BJ (cell line): Measurements from ENCODE around the gene PMM2. TPM values are rescaled to one million over a fixed set of nuclear protein-coding genes. Genes with fewer than 3 reads are reported as not detected.

Source experiments
- CTCF ChIA-PET: fragments of 350-600 bp; formaldehyde crosslinking; extraction: SDS; loops from one replicate; lab custom pipeline; 2021; ENCODE audit warnings: antibody characterized with exemption, inconsistent platforms; lab: Yijun Ruan, JAX
- POLR2A ChIA-PET: fragments of 300-600 bp; sonication (Branson Sonifier 250); formaldehyde crosslinking; extraction: SDS; loops from one replicate; lab custom pipeline; 2021; ENCODE audit warnings: antibody characterized with exemption; lab: Charles Lee
- DNase-seq: peaks from one replicate; pipeline ENCODE4 v3.0.0-alpha.2; 2011; ENCODE audit warnings: low read depth
- H3K27me3 ChIP-seq: 2 replicates; pipeline ENCODE4 v1.6.0; 2011; ENCODE audit warnings: low read length; ENCODE audit not compliant: control insufficient read depth, insufficient read depth
- H3K36me3 ChIP-seq: 2 replicates; pipeline ENCODE4 v1.5.1; 2011; ENCODE audit warnings: low read length; ENCODE audit not compliant: control insufficient read depth, insufficient read depth
- H3K4me3 ChIP-seq: 2 replicates; pipeline ENCODE4 v1.5.1; 2011; ENCODE audit warnings: low read depth, mild to moderate bottlenecking, control low read depth, low read length
- polyA plus RNA-seq: library from polyadenylated mRNA; depleted of rRNA; stranded (reverse); fragments of >200 nt; gene quantifications from 2 replicates; pipeline ENCODE4 v1.2.3, GENCODE V29; 2011
- TF ChIP-seq, protein P1 (sequence below): IDR thresholded peaks from 2 replicates; pipeline ENCODE4 v1.5.1; 2011; ENCODE audit warnings: low read depth, mild to moderate bottlenecking, control low read depth, inconsistent platforms, low read length, moderate library complexity; ENCODE audit not compliant: insufficient read depth

Gene PMM2
- polyA plus RNA-seq, 1 experiment = 30.4 TPM

DNA sequence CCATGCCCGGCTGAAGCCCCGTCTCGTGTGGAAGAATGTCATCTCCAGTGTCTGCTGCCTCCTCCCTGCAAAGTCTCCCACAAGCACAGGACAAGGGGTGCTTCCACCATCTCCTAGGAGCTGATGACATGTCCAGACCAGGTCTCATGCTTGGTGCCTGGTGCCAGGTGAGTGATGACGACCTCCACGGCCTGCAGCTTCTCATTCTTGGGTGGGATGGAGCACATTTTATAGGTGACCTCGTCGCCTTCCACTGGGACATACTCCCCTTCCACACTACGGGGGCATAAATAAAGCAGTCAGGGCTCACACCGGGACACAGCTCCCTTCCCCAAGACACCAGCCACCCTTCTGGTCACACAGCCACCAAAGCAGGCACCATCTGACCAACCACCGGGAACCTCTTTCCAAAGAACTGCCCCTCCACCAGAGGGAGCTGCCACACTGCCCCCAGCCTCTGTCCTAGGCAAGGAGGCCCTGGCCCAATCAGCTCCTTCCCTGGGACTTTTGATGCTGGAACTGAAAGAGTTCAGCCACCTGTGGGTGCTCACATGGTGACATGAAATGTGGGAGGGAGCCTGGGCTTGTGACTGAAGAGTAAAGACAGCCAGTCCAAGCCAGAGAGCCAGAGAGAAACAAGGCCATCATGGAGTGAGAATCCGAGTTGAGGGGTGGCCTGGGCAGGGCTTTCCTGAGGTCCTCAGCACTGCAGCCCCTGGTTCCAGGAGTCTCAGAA, 57.6 kb downstream of the PMM2 start:
- Histone ChIP-seq H3K36me3 (peaks cover 38% of the 10 kb centered on the region), H3K27me3 (no peaks in the 10 kb centered on the region), H3K4me3 (no peak overlapping the region)
- DNase-seq = no peak
- ChIA-PET POLR2A (no interaction called here), CTCF (interaction anchor here (1.5 kb wide), 1 partner anchor 25 kb away, joined by 4 read pairs; no protein-coding TSS in a partner anchor)
- TF ChIP-seq, protein P1, sequence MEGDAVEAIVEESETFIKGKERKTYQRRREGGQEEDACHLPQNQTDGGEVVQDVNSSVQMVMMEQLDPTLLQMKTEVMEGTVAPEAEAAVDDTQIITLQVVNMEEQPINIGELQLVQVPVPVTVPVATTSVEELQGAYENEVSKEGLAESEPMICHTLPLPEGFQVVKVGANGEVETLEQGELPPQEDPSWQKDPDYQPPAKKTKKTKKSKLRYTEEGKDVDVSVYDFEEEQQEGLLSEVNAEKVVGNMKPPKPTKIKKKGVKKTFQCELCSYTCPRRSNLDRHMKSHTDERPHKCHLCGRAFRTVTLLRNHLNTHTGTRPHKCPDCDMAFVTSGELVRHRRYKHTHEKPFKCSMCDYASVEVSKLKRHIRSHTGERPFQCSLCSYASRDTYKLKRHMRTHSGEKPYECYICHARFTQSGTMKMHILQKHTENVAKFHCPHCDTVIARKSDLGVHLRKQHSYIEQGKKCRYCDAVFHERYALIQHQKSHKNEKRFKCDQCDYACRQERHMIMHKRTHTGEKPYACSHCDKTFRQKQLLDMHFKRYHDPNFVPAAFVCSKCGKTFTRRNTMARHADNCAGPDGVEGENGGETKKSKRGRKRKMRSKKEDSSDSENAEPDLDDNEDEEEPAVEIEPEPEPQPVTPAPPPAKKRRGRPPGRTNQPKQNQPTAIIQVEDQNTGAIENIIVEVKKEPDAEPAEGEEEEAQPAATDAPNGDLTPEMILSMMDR = peak; percentile 25

DNA sequence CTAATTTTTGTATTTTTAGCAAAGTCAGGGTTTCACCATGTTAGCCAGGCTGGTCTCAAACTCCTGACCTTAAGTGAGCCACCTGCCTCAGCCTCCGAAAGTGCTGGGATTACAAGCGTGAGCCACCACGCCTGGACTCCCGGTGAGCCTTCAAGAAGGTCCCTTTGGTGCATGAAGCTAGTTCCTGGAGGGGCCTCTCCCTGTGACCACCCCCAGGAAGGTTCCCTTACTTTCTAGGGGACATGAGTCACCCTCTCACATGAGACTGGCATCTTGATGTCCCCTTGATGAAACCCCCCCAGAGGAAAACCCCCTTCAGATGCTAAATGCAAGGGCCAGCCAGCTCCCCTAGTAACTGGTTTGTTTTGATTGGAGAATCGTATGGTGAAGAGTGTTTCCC, 58.3 kb downstream of the PMM2 start:
- no peak overlapping the region for H3K4me3 ChIP-seq
- H3K36me3 ChIP-seq = peaks cover 38% of the 10 kb centered on the region
- ChIA-PET CTCF (interaction anchor here (1.5 kb wide), 1 partner anchor 24 kb away, joined by 4 read pairs; no protein-coding TSS in a partner anchor), POLR2A (no interaction called here)
- H3K27me3 ChIP-seq = no peaks in the 10 kb centered on the region
- DNase-seq = no peak
- TF ChIP-seq, protein P1 = no peak

DNA sequence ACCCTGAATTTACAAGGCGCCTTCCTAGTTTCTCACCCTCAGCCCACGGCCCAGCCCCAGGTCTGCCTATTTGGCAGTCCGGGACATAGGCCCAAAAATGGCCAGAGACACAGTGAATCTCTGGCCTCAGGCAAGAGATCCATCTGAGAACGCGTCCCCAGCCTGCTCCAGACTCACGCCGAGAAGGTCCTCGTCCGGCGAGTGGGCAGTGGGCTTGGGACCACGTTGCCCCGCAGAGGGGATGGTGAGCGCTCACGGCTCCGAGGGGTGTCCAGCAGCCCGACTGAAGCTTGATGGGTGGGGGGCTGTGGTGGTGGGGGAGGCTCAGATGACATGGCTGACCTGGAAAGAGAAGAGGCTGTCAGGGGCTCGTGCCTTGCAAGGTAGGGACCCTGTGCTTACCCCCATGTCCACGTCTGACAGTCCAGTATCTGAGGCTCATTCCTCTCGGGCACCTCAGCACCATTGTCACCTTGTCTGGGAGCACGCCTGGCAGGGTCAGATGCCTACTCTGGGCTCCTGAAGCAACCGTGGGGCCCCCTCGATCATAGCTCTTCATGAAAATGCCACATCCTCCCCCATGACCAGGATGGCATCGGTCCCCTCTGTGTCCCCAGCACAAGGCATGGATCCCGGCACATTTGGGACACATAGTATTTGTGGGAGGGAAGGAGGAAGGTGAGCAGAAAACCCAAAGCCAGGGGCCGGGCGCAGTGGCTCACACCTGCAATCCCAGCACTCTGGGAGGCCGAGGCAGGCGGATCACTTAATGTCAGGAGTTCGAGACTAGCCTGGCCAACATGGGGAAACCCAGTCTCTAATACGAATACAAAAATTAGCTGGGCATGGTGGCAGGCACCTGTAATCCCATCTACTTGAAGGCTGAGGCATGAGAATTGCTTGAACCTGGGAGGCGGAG, 61.6 kb downstream of the PMM2 start:
- Histone ChIP-seq H3K4me3 (no peak overlapping the region), H3K27me3 (no peaks in the 10 kb centered on the region), H3K36me3 (peaks cover 34% of the 10 kb centered on the region)
- ChIA-PET CTCF (interaction anchor here (1.3 kb wide), 1 partner anchor 8 kb away, joined by 5 read pairs; no protein-coding TSS in a partner anchor), POLR2A (no interaction called here)
- no peak for DNase-seq
- TF ChIP-seq, protein P1 = no peak

DNA sequence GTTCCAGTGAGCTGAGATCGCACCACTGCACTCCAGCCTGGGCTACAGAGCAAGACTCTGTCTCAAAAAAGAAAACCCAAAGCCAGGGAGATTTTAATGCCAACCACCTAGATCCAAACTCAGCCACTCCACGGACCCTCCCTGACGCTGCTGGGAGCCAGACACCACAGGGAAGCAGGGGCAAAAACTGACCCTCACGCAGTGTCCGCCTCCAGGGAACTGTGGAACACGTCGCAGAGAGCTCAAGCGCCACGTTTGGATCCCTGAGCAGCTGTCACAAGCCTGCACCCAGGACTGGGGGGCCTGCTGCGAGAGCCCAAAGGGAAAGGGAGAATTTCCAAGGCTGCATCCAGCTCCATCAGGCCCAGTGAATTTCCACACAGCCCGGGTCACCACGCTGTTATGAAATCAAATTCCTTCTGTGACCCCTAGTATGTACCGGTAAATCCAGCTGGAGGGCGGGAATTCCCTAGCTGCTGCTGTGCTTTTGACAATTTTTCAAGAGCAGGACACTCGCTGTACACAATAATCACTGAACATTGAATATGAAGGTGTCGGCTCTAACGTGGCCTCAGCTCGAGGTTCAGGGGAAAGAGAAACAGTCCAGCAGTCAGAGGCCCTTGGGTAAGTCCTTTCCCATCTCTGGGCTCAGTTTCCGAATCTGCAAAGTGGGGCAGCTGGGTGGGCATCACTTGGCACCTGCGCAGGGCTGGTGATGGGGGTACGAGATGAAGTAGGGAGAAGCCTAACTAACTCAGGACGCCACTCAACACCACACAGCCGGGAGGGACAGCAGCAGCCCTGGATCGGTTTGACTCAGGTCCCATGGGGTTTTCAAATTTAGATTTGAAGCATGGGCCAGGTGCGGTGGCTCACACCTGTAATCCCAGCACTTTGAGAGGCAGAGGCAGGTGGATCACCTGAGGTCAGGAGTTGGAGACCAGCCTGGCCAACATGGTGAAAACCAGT, 62.6 kb downstream of the PMM2 start:
- Histone ChIP-seq H3K36me3 (peaks cover 25% of the 10 kb centered on the region), H3K4me3 (no peak overlapping the region), H3K27me3 (no peaks in the 10 kb centered on the region)
- TF ChIP-seq, protein P1 = no peak
- ChIA-PET POLR2A (interaction anchor here (1.1 kb wide), 1 partner anchor 11 kb away, joined by 3 read pairs; no protein-coding TSS in a partner anchor), CTCF (interaction anchor here (0.7 to 2.8 kb wide), 3 partner anchors 9 to 19 kb away, joined by 3 to 14 read pairs (median 5); no protein-coding TSS in a partner anchor)
- DNase-seq = no peak
